ENCODE results near the gene NEGR1.

DNA sequence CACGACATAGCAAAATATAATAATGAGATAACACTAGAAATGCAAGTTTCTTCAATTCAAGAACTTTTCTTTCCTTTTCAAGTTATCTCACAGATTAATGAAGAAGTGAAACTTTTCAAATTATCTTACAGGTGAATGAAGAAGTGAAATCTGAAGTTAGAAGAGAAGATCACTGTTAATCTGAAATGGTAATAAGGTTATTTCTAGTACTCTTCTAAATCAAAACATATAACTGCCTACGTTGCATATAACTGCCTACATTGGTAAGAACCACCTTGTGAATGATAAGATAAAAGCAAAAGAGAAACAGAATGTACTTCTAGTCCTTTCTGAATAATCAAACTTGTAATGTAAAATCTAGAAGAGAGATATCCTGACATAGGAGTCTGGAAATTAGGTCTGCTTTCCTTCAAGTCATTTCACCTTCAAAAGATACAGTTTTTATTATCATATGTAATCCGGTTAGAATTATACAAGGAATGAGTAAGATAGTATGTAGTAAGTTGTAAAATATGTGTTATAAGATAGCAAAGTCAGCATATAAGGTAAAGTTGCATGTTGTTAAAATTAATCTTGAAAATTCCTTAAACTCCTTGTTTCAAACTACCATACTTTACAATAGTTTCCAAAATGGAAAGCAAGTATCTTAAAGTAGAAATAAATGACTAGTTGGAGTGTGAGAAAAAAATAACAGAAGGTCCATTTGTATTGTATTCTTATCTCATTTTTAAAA lies 679.1 kb downstream of the NEGR1 start:
- TF ChIP-seq, protein P1, sequence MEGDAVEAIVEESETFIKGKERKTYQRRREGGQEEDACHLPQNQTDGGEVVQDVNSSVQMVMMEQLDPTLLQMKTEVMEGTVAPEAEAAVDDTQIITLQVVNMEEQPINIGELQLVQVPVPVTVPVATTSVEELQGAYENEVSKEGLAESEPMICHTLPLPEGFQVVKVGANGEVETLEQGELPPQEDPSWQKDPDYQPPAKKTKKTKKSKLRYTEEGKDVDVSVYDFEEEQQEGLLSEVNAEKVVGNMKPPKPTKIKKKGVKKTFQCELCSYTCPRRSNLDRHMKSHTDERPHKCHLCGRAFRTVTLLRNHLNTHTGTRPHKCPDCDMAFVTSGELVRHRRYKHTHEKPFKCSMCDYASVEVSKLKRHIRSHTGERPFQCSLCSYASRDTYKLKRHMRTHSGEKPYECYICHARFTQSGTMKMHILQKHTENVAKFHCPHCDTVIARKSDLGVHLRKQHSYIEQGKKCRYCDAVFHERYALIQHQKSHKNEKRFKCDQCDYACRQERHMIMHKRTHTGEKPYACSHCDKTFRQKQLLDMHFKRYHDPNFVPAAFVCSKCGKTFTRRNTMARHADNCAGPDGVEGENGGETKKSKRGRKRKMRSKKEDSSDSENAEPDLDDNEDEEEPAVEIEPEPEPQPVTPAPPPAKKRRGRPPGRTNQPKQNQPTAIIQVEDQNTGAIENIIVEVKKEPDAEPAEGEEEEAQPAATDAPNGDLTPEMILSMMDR (conservative IDR thresholded peaks at IDR 0.05; ENCODE audit: low read depth in 2 of 2): no peak
- TF ChIP-seq EZH2phosphoT487 (IDR thresholded peaks at IDR 0.05; ENCODE audit: unreplicated experiment): no peak
- no peak for TF ChIP-seq CREB1 (CRISPR knock-in tag; IDR thresholded peaks at IDR 0.05; ENCODE audit: low read depth)
- no peak for TF ChIP-seq POLR2AphosphoS5 (IDR thresholded peaks at IDR 0.05; ENCODE audit: low read depth)
- TF ChIP-seq EZH2 (IDR thresholded peaks at IDR 0.05; ENCODE audit: low read depth, unreplicated experiment): no peak

Measured in GM23338 (cell line).